IPS-20b (cell line): ENCODE results near the gene ING5.
"Not testable (repeated sequence)": the region's sequence is repeated elsewhere in the genome, so short reads cannot be mapped to it uniquely, and the experiment has no call there.

Experiments
- H3K27ac ChIP-seq: one replicate; pipeline ENCODE4 v1.5.1; 2013; ENCODE audit warnings: low read length
- H3K27me3 ChIP-seq: 2 replicates; pipeline ENCODE4 v1.6.1; 2013; ENCODE audit warnings: mild to moderate bottlenecking, low read length, inconsistent platforms; ENCODE audit not compliant: insufficient read depth
- H3K36me3 ChIP-seq: 2 replicates; pipeline ENCODE4 v1.6.1; 2013; ENCODE audit warnings: low read depth, mild to moderate bottlenecking, inconsistent platforms, low read length, moderate library complexity; ENCODE audit not compliant: insufficient read depth
- H3K4me1 ChIP-seq: 2 replicates; pipeline ENCODE4 v1.6.1; 2013; ENCODE audit warnings: mild to moderate bottlenecking, control low read depth, inconsistent platforms, low read length, moderate library complexity; ENCODE audit not compliant: insufficient read depth
- H3K4me3 ChIP-seq: 2 replicates; pipeline ENCODE4 v1.5.1; 2013; ENCODE audit warnings: mild to moderate bottlenecking, low read length, inconsistent platforms
- H3K9ac ChIP-seq: 2 replicates; pipeline ENCODE4 v1.6.1; 2013; ENCODE audit warnings: low read depth, mild to moderate bottlenecking, inconsistent platforms, low read length, moderate library complexity
- H3K9me3 ChIP-seq: 2 replicates; pipeline ENCODE4 v1.6.1; 2013; ENCODE audit warnings: mild to moderate bottlenecking, low read depth, low read length, inconsistent platforms; ENCODE audit not compliant: insufficient read depth

Gene ING5

GRCh38 chr2:241662731-241663130 is 39.1 kb upstream of the ING5 start:
- not testable (repeated sequence) for H3K9ac ChIP-seq, H3K27ac ChIP-seq, H3K4me3 ChIP-seq, H3K9me3 ChIP-seq, H3K27me3 ChIP-seq, H3K4me1 ChIP-seq
- peaks cover 53% of the 10 kb centered on the region for H3K36me3 ChIP-seq

DNA sequence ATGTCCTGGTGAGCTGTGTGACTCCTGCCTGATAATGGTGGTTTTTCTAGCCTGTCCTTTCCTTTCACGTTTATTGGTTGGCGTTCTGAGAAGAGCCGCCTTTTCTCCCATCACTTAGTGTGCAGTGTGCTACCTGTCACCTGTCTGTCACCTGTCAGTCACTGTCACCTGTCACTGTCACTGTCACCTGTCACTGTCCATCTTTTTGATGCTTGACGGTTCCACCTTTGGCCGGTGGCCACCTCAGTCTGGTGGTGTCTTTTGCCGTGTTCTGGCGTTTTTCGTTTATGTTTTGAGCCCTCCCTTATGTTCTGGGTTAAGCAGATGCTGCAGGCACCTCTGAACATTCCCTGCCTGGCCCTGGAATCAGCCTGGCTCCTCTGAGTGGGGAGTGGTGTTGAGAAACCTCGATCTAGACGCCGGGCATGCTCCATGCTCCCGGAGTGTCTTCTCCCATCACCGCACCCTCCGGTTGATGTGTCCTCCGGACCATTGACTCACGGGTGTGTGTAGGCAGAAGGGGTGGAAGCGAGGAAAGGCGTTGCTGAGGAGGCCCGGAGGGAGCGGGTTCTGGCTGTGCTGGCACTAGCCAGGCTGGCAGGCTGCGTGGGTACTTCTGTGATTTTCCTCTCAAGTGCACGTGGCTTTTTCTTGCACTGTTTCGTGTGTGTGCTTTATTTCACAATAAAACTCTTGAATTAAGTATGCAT is 36.0 kb upstream of the ING5 start:
- H3K36me3 ChIP-seq, result peaks cover 56% of the 10 kb centered on the region
- no peak overlapping the region for H3K4me3 ChIP-seq
- H3K4me1 ChIP-seq, result no peaks in the 10 kb centered on the region
- H3K27ac ChIP-seq, result no peak overlapping the region
- no peaks in the 10 kb centered on the region for H3K27me3 ChIP-seq
- H3K9me3 ChIP-seq, result no peaks in the 10 kb centered on the region
- no peak overlapping the region for H3K9ac ChIP-seq

DNA sequence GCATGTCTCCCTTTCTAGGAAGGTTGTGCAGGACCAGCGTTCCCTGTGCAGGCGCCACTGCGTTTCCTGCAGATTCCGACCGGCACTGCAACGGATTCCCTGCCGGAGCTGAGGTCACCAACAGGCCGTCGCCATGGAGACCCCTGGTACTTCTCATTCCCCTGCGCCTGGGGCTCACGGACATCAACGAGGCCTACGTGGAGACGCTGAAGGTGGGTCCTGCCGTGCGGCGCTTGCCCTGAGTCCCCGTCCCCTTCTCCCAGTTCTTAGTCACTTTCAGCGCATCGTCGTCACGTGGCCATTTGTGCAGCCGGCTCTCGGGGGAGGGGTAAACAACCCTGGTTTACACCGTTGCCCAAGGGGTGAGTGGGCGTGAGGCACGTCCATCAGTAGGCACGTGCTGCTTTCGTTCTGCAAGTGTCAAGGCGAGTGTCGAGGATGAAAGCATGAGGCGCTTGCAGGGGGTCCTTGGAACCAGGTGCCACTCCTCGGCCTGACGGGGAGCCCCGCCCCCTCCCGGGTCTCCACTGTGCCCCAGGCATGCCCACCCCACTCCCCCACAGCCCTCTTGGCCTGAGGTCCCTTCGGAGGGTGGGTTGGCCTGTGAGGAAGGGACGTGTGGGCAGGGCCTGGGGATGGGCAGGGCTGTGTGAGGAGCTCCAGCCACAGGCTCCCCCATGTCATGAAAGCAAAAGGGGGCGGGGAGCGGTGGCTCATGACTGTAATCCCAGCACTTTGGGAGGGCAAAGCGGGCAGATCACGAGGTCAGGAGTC is 35.0 kb upstream of the ING5 start:
- H3K27me3 ChIP-seq, result no peaks in the 10 kb centered on the region
- no peaks in the 10 kb centered on the region for H3K4me1 ChIP-seq
- H3K36me3 ChIP-seq, result peaks cover 54% of the 10 kb centered on the region
- H3K4me3 ChIP-seq, result no peak overlapping the region
- H3K27ac ChIP-seq, result no peak overlapping the region
- H3K9me3 ChIP-seq, result no peaks in the 10 kb centered on the region
- H3K9ac ChIP-seq, result no peak overlapping the region

- no peak overlapping the region for H3K9ac ChIP-seq
- H3K4me1 ChIP-seq, result no peaks in the 10 kb centered on the region
- H3K27me3 ChIP-seq, result no peaks in the 10 kb centered on the region
- no peak overlapping the region for H3K4me3 ChIP-seq
- no peaks in the 10 kb centered on the region for H3K9me3 ChIP-seq
- H3K27ac ChIP-seq, result no peak overlapping the region
- peaks cover 54% of the 10 kb centered on the region for H3K36me3 ChIP-seq
These were observed 33.5 kb upstream of the ING5 start for GRCh38 chr2:241668354-241668753.

DNA sequence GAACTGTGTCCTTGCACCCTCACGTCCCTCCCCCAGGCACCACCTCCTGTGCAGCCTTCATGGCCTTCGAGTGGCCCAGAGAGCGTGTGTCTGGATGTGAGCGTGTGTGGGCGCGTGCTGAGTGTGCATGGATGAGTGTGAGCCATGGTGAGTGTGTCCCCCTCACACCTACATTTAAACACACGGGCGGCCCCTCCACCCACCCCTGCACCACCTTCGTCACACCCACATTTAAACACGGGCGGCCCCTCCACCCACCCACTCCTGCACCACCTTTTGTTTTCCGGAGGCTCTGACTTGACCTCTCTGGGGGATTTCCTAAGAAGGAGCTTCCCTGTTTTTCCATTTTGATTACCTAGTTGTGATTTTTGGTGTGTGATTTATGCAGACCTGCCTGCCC is 33.0 kb upstream of the ING5 start:
- H3K4me1 ChIP-seq, result no peaks in the 10 kb centered on the region
- H3K36me3 ChIP-seq, result peaks cover 54% of the 10 kb centered on the region
- H3K4me3 ChIP-seq, result no peak overlapping the region
- H3K9ac ChIP-seq, result no peak overlapping the region
- no peaks in the 10 kb centered on the region for H3K27me3 ChIP-seq
- H3K9me3 ChIP-seq, result no peaks in the 10 kb centered on the region
- no peak overlapping the region for H3K27ac ChIP-seq

DNA sequence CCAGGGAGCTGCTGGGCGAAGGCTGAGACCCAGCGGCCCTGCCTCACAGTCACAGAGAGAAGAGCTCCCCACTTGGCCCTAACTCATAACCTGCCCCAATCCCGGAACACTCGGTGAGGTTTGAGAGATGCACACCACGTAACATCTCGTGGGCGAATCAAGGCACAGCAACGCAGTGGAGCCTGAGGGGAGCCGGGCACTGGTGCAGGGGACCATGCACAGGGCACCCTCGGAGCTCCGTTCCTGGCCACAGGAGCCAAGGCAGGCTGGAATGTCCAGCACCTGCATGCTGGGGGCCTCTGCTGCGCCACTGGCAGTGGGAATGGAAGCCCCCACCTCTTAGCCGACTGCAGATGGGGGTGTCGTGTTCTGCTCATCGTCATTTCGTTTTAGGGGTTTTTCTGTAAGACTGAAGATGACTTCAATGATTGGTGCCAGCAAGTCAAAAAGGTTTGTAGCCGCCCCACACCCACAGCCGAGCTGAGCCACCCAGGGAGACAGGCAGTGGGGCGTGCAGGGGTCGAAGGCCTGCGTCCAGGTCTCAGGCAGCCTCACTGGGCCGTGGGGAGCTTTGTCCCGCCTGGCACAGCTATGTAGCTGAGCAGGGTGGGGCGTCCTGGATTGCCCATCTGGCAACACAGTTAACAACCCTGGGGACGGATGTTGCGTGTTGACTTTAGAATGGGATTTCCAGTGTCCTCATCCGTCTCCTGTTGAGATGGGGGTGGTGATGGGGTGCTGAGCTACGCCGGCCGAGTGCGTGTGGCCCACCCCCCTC is 31.3 kb upstream of the ING5 start:
- H3K27me3 ChIP-seq, result no peaks in the 10 kb centered on the region
- H3K36me3 ChIP-seq, result peaks cover 60% of the 10 kb centered on the region
- H3K9me3 ChIP-seq, result no peaks in the 10 kb centered on the region
- no peak overlapping the region for H3K27ac ChIP-seq
- no peaks in the 10 kb centered on the region for H3K4me1 ChIP-seq
- H3K9ac ChIP-seq, result no peak overlapping the region
- H3K4me3 ChIP-seq, result no peak overlapping the region

GRCh38 chr2:241671457-241672240 is 30.2 kb upstream of the ING5 start:
- Histone ChIP-seq H3K9me3 (no peaks in the 10 kb centered on the region), H3K9ac (no peak overlapping the region), H3K4me1 (no peaks in the 10 kb centered on the region), H3K36me3 (peaks cover 64% of the 10 kb centered on the region), H3K27ac (no peak overlapping the region), H3K4me3 (no peak overlapping the region), H3K27me3 (no peaks in the 10 kb centered on the region)

DNA sequence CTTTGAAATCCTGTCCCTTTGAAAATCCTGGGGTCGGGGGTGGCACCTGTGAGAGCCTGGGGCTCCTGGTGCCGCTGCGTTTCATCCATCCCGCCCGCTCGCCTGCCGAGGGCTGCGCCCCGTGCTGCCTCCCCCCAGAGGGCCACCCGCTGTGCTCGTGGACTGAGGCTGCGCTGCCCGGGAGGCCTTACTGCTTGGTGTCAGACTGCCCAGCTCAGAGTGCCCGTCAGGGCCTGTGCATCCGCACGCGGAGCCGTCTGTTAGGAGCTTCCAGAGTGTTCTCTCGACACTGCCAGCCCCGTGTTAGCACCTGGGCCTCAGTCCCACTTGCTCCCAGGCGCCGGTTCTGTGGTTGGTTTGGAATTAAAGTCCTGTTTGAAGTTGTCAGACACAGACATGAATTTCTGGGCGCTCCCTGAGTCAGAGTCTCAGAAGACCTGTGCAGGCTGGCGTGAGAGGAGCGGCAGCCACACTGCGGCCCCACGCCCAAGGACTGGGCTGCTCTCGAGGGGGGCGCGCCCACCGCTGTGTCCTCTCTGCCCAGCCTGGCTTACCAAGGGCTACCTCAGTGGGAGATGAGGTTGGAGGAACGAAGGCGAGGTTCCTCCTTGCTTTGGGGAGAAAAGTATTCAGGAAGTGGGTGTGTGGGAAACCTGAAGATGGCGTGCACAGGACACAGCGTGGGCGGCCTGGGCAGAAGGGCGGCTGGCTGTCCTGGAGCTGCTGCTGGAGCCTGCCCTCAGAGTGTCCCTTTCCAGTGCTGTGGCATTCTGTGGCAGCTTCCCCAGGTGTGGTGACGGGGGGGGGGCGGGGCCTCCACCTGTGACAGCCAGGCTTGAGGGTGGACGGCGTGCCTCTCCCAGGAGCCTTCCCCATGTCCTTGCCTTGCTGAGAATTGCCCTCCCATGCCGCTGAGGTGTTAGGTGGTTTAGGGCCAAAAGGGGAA is 29.3 kb upstream of the ING5 start:
- Histone ChIP-seq H3K9me3 (no peaks in the 10 kb centered on the region), H3K36me3 (peaks cover 67% of the 10 kb centered on the region), H3K27me3 (no peaks in the 10 kb centered on the region), H3K4me1 (no peaks in the 10 kb centered on the region), H3K27ac (no peak overlapping the region), H3K9ac (no peak overlapping the region), H3K4me3 (no peak overlapping the region)

GRCh38 chr2:241673189-241673663 is 28.6 kb upstream of the ING5 start:
- no peak overlapping the region for H3K9ac ChIP-seq
- no peak overlapping the region for H3K27ac ChIP-seq
- H3K27me3 ChIP-seq, result no peaks in the 10 kb centered on the region
- no peak overlapping the region for H3K4me3 ChIP-seq
- H3K36me3 ChIP-seq, result peaks cover 66% of the 10 kb centered on the region
- H3K9me3 ChIP-seq, result no peaks in the 10 kb centered on the region
- H3K4me1 ChIP-seq, result no peaks in the 10 kb centered on the region

DNA sequence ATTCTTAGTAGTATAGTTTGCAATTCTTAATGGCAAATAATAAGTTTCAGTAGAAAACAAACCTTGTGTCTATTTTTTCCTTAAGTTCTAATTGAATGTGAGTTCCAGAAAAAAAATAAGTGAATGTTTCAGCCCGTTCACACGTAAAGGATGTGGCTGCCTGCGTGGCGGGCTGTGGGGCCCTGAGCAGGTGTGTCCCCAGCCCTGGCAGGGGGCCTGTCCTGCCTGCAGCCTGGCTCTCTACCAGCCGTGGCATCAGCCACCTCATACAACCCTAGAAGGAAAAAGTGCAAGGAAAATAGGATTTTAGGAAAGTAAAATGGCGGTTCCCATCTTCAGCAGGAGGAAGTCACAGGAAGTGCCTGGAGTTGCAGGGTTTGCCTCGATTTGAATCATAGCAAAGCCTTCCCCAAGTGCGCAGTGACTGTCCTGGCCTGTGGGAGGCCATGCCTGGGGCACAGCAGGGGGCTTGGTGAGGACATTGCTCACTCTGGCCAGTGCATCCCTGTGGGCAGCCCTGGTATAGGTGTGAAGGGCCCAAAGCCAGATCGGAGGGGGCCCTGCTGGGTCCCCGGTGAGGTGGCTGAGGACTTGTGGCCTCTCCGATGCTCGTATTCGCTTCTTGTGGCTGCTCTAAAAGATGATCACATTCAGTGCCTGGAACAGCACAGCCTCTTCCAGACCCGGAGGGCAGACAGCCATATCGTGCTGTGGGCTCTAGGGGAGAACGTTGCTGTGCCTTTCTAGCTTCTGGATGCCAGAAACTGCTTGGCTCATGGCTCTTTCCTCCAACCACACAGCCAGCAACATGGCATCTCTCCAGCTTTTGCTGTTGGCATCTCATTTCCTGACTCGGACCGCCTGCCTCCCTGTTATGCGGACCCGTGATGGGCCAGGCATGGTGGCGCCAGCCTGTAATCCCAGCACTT is 27.8 kb upstream of the ING5 start:
- Histone ChIP-seq H3K9me3 (no peaks in the 10 kb centered on the region), H3K4me1 (no peaks in the 10 kb centered on the region), H3K27me3 (no peaks in the 10 kb centered on the region), H3K27ac (no peak overlapping the region), H3K4me3 (no peak overlapping the region), H3K36me3 (peaks cover 67% of the 10 kb centered on the region), H3K9ac (no peak overlapping the region)
